GM12864 (cell line): ENCODE measurements around the gene KANSL1L.

Experiments used
- DNase-seq: peaks from one replicate; pipeline ENCODE4 v3.0.0-alpha.2; 2011; ENCODE audit warnings: low read depth
- H3K4me3 ChIP-seq: 2 replicates; pipeline ENCODE4 v1.5.1; 2011; ENCODE audit warnings: mild to moderate bottlenecking, low read depth, low read length, control low read depth
- TF ChIP-seq, protein P1 (sequence below): IDR thresholded peaks from 2 replicates; pipeline ENCODE4 v1.5.1; 2011; ENCODE audit warnings: low read depth, mild to moderate bottlenecking, moderate library complexity, low read length, control low read depth, inconsistent platforms; ENCODE audit errors: missing control alignments

Gene KANSL1L

DNA sequence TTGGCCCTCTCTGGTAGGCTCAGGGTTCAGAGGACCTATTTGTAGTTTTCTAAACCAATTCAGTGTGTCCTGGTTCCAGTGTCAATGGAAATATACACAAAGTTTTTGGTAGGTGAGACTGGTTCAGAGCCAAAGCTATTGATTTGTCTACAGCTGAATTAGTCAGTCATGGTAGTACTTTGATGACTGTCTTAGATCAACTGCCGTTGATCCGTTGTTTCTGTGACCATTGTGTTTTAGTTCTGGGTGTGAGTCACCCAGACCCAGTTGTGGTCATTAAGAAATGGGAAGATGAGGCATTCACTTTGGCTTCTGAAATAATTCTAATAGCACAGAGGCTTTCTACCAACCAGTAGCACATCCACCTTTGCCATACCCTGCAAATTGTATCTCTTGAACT lies 184.8 kb downstream of the KANSL1L start:
- no peak for DNase-seq
- TF ChIP-seq, protein P1, sequence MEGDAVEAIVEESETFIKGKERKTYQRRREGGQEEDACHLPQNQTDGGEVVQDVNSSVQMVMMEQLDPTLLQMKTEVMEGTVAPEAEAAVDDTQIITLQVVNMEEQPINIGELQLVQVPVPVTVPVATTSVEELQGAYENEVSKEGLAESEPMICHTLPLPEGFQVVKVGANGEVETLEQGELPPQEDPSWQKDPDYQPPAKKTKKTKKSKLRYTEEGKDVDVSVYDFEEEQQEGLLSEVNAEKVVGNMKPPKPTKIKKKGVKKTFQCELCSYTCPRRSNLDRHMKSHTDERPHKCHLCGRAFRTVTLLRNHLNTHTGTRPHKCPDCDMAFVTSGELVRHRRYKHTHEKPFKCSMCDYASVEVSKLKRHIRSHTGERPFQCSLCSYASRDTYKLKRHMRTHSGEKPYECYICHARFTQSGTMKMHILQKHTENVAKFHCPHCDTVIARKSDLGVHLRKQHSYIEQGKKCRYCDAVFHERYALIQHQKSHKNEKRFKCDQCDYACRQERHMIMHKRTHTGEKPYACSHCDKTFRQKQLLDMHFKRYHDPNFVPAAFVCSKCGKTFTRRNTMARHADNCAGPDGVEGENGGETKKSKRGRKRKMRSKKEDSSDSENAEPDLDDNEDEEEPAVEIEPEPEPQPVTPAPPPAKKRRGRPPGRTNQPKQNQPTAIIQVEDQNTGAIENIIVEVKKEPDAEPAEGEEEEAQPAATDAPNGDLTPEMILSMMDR = no peak
- H3K4me3 ChIP-seq = no peak overlapping the region

DNA sequence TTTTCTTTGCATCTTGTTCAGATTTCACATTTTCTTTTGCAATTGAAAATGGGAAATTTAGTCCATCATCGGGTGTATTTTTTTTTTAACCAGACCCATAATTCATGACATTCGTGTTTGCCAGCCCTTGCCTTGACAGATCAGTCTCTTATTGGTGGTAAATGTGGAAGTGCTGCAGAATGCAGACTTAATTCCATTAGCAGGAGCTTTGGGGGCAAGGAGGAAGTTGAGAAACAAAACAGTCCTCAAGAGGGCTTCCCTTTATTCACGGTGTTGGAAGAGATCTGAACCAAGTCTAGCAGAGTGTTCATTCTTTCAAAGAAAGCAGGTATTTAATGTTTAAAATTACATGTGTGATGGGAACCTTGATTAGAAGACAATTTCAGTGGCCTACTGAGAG lies 185.3 kb downstream of the KANSL1L start:
- DNase-seq = no peak

DNA sequence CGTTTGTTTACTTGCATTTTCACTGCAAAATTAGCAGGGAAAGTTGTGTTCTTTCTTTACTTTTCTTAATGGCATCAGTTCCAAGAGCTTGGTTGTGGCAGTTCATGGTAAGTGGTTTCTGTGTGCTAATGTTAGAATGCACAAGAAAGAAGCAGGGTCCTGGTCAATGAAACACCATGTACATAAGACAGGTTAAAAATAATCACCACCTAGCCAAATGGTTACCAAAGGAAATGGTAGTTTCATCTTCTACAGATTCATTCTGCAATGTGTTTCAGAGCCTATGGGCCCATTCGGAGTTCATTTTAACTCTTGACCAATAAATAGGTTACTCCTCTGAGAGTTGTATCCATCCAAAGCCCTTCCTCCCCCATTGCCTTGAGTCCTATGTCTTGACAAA lies 186.9 kb downstream of the KANSL1L start:
- no peak for DNase-seq
- TF ChIP-seq, protein P1 = no peak
- no peak overlapping the region for H3K4me3 ChIP-seq

More for the DNA sequence above, 185.3 kb downstream of the KANSL1L start:
- TF ChIP-seq, protein P1 = no peak
- H3K4me3 ChIP-seq = no peak overlapping the region

DNA sequence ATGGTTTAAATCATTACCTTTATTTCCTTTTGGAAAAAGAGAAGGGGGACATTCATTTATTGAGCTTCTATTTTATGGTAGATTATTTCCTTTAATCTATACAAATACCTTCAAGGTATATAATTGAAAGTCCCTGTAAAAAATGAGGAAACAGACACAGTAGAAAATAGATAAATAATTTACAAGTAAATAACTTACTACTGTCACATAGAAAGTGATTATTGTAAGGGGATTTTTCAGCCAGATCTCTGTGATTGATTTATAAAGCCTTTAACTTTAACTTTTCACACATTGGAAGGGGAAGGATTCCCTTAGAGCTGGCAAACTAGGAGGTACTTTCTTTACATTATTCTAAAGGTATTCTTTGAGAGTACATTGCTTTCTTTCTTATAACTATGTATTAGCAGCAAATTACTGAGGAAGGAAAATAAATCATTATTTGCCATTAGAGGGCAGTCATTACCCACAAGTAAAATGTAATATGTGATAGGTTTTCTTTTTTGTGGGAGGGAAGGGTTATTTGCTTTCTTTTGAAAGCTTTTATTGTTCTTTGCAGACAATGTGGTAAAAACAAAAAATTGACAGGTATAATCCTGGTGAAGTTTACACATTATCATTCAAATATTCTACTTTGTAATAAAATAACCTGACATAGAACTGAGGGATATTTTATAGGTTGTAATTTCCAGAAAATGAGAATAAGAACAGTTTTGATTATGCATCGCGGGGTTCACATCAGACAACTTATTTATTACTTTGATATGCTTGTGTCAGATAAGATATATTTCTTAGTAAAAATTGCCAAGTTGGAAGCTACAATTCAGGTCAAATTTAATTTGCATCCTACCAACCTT lies 193.6 kb downstream of the KANSL1L start:
- TF ChIP-seq, protein P1 = peak; percentile 31
- DNase-seq = peak; percentile 1
- H3K4me3 ChIP-seq = no peak overlapping the region

DNA sequence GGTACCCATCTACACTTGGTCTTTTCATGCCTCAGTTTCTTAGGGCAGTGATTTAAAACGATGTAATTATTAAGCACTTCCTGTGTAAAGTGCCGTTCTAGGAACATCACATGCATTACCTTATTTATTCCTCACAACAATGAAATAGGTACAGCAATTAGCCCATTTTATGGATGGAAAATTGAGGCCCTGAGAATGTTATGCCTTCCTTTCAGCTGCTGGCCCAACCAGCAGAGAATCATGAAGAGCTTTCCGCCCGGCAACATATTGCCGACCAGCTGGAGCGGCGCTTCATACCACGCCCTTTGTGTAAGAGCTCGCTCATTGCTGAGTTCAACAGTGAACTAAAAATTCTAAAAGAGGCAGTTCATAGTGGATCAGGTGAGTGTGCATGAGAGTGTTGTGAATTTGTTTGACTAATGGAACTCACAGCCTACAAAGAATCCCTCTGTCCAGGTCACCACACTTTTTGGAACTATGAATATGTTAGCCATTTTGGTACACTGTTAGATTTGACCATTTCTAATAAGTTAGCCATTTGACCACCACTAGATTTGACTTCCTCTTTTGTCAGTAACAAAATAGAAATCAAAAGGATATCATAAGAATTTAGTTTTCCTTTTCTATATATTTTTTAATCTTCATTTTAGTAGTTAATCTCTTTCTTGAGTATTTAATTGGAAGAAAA lies 194.4 kb downstream of the KANSL1L start:
- DNase-seq = no peak
- H3K4me3 ChIP-seq = no peak overlapping the region

DNA sequence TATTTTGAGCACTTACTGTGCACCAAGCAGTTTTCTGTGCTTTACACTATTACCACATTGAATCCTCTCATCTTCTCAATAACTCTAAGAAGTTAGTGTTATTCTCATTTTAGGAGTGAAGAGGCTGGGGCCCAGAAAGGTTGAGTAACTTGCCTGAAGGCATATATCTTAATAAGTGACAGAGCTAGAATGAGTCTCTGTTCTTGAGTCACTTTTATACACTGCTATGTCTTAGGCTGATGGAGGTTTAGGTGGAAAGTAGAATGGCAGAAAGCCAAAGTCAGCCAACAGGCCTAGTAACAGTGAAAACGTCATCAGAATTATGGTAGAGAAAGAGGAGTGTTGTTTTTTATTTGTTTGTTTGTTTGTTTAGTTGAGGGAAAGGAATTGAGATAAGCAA lies 196.6 kb downstream of the KANSL1L start:
- no peak overlapping the region for H3K4me3 ChIP-seq
- TF ChIP-seq, protein P1 = no peak
- DNase-seq = no peak

More for the DNA sequence above, 194.4 kb downstream of the KANSL1L start:
- TF ChIP-seq, protein P1 = no peak
